ENCODE results near the gene ERC1.

The ERC1 gene

DNA sequence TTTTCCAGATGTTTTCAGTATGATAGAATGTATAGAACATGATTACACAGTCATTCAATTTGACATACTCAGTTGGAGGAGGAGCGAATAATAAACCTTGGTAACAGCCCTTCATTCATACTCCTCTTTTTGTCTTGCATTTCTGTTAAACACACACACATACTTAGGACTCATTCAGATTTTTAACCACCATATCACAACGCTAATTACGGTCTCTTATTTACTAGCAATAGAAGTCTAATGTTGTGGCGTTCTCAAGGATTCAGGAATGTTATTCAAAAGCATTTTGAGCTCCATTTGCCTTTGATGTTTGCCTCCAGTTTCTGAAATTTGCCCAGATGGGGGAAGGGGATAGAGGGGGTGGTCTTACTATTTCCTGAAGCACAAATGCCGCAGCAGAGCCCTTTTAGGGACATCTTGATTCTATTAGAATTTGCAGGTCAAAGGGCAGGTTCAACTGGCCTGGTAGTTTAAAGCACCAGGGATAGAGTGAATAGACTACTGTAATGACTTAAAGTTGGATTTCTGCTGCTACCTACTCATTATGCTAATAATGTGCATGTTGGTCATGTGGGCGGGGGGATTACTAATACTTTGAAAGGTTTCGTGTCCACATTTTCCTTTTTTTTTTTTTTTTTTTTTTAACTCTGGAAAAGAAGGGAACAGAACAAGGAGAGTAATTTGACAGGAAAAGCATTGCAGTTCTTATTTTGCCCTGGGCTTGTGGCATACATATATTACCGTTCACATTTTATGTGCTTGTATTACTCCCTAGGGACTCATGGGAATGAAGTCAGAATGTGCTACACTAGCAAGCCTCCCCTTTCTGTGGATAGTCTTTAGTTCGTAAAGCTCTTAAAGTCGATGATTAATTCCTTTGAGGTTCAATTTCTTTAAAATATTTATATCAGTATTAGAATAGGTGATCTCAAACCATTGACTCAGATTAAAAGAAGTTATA lies 376.6 kb downstream of the ERC1 start:
- no peak for DNase-seq

DNA sequence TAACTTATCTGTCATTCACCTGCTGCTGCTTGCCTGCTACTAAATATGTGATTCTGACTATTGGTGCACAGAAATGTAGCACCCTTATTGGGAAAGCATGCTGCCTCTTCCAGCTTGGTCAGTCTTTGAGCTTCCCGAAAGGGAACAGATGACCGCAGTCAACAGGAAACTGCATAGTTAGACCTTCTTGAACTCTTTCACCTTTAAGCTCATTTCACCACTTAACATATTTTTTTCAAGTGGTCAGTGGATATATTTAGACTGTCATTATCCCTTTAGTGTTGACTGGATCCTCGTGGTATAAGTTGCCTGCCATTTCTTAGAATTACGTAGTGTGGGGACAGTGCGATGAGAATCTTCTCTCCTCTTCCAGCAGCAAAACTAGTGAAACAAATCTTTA lies 378.4 kb downstream of the ERC1 start:
- no peak for DNase-seq

DNA sequence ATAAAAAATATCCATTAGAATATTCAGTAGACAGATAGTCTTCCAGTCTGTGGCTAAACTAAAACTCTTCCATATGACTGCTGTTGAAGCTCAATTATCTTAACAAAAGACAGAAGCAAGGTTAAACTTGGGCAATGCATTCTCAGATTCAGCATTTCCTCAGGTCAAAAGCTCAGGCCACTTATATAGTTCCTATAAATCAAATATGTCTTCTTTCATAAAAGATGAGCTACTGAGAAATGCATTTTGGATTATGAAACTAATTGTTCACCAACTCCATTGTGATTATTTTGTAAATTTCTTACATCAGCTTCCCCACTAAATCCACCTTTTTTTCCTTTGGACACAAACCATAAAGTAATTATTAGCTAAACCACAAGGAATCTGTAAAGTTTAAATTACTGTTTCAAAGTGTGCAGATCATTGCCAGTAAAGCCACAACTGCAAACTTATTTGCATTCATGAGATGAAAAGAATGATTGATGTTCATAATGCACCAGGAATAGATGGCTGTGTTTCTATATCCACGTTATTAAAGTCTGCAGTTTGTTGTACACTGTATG lies 379.0 kb downstream of the ERC1 start:
- no peak for DNase-seq

DNA sequence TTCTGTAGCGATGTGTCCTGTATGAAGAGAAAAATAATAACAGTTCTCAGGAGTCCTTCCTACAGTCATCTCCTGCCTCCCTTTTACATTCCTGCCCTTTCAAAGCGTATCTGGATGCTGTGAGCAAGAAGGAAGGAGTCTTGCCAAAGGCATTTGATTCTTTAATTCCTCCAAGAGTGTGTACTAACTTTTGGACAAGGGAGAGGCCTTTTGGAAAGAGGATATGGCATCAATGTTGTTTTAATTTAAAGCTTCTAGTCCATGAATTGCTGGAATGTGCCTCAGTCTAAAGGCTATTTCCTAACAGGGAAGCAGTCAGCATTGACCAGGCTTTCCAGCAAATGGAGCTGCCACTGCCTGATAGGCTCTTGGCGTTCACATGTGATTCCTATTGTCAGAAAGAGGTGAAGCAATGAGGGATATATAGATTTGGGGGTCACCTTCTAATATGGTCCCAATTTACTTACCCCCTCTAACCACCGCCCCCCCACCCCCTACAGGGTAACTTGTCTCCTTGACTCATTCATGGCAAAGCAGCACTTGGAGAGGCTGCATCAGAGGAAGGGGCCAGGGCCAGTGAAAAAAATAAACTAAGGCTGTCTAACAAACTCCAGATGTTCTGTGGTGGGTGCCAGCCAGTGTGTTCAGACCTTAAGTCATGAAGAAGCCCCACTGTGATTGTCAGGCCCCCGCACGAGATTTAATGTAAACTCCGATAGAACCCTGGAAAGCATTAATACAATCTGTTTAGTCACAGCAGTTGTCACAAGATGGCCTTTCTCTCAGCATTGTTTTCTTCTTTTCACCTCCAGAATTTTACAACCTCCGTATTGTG lies 383.1 kb downstream of the ERC1 start:
- DNase-seq = no peak

DNA sequence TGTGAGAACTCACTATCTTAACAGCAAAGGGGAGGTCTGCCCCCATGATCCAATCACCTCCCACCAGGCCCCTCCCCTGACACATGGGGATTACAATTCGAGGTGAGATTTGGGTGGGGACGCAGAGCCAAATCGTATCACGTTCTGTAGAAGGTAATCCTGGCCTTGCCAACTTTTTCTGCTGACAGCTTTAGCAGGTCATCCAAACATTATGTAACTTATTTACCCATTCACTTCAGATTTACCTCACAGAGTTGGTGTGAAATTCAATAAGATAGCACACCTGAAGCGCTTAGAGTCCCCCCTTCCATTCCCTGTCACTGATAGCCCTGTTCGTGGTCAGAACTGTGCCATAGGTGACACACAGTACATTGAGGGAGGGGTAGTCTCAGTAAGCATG lies 384.3 kb downstream of the ERC1 start:
- DNase-seq = no peak

DNA sequence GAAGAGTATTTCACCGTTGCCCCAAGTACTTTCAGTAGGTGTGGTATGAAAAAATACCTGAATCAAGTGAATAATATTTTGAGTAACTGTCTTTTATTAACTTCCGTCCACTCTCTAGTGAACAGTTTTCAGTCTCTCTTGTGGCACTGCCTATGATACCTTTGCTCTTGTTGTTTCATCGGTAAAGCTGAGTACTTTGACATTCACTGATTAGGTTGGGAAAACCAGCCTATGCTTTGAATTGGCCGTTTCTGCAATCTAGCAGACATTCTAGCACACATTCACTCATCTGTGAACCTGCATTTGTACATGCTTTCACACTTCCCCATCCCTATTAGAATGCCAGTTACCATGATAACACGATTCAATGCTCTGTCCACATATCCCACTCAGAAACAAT lies 386.1 kb downstream of the ERC1 start:
- DNase-seq = no peak

DNA sequence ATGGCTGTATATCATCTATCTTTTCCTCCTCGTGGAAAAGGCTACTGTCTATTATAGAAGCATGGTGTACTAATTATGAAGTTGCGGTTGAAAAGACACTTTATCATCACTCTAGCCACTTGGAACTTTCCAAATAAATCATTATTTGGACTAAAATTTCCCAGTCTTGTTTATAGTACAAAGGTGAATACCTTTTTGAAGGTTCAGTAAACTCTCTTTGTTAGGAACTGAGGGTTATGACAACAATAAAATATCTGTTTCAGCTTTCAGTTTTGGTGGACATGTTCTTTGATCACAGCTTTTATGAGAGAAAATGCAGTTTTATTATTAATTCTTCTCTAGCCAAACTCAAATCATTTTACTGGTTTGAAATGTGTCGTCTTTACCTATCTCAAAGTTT lies 386.7 kb downstream of the ERC1 start:
- DNase-seq = no peak

DNA sequence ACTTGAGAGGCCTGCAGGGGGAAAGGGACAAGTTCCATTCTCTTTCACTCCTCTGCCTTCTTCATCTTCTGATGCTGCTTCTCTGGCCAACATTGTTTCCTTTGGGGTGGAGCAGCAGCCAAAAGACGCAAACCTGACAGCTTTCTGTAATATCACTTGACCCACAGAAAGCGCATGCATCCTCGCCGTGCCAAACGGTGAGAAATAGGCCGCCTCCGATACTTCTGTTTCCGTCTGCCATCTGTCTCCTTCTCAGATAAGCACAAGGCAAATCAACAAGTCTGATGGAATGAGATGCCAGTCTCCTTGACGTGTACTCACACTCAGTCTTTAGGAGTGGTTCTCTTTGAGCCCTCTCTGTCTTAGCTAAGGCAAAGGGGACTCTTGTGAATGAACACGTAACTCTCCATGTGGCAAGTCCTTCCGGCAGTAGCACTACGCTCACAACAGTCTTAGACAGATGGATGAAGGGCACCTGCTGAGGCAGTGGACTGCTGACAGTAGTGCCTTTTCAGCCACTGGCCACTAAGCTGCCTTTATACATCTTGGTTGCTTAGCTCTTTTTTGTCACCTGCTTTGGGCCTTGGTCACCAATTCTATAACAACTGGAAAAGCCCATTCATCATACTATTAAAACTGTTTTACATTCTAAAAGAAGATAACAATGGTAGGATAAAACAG lies 389.3 kb downstream of the ERC1 start:
- DNase-seq = no peak

DNA sequence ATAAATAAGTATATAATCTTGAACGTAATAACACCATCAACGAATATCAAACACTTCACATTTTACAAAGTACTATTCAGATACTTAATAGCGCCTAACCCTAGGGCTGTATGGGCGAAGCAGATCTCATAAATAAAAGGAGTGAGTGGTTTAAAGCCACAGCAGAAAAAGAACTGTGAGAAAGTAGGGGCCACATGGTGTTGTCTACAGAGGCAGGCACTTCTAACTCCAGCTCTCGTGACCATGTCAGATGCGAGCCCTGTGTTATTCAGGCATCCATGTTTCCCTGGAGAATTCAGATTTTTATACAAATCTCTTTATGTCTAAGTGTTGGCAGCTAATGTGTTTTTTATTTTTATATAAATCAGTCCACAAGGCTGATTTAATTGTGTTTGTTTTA lies 391.1 kb downstream of the ERC1 start:
- no peak for DNase-seq

DNA sequence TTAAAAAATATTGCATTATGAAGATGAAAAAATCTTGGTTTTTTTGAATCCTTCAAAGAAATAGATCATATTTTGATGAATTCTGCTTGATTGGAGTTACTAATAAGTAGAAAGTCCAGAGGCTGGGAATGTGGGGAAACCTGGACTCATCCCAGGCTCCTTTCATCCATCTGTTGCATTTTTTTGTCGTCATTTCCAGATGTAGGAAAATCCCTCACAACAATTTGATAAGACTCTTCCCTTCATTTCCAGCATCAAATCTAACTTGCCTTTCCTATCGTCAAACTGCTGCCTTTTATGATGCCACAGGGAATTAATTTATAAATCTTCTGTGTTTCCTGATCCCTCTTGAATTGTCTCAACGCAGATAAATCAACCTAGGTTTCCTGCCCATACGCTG lies 391.8 kb downstream of the ERC1 start:
- no peak for DNase-seq

DNA sequence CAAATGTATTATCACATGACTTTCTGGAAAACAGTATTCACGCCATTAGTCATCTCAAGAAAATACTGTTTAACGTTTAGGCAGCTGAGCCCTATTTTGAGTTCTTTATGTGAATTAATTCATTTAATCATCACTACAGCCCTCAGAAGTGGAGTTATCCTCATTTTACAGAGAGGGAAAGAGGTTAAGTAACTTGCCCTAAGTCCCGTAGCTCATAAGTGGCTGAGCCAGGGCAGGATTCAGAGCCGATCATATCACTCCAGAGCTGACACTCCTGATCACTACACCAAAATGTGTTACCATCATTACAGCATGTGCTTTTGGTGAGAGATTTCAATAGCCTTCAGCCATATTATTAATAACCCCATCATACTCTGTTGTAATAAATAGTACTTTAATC lies 392.7 kb downstream of the ERC1 start:
- no peak for DNase-seq

DNA sequence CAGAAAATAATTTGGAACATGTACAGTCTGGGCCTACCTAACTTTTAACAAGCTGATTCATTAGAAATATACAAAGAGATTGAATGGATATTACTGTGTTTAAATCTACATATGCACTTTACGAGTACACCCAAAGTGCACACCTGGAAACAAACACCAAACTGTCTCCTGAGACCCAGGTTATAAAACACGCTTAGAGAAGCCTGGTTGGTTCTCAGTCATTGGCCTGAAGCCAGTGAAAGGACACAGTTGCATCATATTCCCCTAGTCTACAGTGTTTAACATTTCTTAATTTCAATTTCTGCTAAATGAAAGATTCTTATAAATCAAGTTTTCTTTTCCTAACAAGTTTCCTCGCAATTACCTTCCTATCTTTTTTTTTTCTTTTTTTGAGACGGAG lies 393.9 kb downstream of the ERC1 start:
- DNase-seq = no peak

DNA sequence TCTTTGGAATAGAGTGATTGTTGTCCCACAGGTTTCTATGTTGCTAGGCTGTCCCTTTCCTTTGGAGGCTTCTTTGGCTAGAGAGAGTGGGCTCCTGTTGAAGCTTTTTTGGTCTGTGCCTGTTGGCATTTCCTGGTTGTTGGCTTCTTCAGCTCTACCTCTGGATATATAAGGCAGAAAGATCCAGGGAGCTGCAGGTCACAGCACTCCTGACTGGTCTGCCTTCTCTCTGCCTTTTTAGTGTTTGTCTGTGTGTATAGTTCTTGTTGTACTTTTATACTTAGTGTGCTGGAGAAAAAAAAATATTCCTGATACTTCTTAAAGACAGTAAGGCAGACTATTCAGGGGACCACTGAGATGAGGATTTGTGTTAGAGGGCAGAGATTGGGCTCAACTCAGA lies 400.7 kb downstream of the ERC1 start:
- no peak for DNase-seq

DNA sequence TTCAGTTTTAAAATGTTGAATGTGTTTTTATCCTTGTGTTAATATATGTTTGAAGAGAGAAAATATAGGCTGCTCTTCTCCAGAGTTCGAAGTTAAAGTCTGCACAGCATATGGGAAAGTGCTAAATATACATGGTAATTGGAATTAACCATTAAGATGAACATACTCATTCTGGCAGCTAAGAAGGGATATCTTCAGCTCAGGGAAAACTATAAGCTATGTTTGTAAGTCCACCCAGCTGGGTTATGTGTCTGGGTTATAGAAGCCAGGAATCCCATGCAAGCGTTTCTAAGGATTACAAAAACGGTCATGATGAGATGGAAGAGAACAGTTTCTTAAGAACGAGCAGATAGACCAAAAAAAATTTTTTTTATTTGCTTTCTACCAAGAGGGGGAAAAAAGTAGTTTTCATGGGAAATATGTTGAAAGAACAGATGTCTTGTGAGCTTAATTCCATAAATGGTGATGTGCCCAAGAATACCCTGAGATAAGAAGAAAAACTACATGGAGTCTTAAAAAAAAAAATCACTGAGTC lies 404.5 kb downstream of the ERC1 start:
- DNase-seq = no peak

DNA sequence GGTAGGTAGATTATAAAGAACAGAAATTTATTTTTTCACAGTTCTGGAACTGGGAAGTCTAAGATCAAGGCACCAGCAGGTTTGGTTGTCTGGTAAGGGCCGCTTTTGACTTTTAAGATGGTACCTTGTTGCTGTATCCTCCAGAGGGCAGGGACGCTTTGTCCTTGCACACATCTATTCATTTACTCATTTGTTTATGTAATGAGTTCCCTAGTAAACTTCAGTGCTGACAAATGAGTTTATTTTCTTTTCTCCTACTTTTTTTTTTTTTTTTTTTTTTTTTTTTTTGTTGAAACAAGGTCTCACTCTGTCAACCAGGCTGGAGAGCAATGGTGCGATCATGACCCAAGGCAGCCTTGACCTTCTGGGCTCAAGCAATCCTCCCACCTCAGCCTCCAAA lies 407.6 kb downstream of the ERC1 start:
- DNase-seq = no peak

DNA sequence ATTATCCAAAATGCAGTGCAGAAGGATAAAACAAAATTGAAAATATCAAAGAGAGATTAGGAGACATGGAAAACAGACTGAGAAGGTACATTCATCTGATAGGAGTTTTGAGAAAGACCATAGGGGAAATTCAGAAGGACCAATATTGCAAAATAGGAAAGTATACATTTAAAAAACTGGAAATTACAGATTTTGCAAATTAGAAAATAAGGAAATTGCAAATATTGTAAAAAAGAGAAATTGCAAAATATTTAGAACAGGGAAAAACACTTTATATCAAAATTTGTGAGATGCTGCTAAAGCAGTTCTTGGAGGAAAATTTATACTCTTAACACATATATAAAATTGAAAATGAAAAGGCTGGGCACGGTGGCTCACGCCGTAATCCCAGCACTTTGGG lies 410.9 kb downstream of the ERC1 start:
- no peak for DNase-seq

DNA sequence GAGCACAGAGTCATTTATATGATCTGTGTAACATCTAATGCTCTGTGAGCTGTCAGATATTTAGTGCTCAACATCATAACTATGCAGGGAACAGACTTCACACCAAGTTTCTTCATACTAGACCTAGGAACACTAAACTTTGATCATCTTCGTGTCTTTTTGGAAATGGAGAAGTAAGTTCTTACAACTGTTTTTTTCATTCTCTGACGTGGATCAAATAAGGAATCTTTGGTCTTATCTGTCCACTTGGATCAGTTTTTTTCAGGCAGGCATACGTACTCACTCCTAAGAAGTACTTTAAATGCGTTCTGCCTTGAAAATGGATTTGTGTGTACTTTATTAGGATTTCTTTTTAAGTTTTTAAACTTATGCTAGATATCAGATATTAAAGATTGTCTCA lies 412.4 kb downstream of the ERC1 start:
- no peak for DNase-seq

DNA sequence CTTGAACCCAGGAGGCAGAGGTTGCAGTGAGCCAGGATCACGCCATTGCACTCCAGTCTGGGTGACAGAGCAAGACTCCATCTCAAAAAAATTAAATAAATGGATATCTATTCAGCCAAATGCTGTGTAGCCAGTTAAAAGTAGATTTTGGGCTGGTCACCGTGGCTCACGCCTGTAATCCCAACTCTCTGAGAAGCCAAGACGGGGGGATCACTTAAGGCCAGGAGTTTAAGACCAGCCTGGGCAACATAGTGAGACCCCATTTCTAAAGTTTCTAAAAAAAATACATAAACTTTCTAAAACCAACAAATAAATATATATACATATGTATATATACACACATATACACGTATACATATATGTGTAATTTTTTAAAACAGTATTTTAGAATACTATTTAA lies 414.6 kb downstream of the ERC1 start:
- no peak for DNase-seq

DNA sequence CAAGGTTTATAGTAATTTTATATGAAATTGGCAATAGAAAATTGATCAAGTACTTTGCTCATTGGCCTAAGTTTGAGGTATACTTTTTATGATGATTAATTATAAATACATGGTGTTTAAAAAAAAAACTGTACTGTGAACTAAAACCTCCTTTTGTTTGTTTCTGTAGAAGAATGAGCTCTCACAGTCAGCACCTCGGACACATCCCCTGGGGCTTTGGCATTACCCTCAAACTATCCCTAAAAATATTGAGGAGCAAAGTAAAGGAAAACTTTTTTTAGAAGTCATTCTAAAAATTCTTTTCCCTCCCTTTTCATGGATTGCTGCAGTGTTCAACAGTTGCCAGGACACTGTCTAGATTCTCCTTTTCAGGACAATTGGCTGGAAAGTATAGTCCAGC lies 419.8 kb downstream of the ERC1 start:
- DNase-seq = no peak

DNA sequence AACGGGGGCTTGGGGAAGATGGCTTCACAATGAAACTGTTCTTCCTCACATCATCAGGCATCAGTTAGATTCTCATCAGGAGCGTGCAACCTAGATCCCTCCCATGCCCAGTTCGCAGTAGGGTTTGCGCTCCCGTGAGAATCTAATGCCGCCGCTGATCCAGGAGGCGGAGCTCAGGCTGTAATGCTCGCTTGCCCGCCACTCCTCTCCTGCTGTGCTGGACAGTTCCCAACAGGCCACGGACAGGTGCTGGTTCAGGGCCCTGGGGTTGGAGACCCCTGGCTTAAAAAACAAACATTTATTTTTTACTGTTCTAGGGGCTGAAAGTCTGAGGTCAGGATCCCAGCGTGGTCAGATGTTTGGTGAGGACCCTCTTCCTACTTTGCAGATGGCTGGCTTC lies 422.9 kb downstream of the ERC1 start:
- no peak for DNase-seq

DNA sequence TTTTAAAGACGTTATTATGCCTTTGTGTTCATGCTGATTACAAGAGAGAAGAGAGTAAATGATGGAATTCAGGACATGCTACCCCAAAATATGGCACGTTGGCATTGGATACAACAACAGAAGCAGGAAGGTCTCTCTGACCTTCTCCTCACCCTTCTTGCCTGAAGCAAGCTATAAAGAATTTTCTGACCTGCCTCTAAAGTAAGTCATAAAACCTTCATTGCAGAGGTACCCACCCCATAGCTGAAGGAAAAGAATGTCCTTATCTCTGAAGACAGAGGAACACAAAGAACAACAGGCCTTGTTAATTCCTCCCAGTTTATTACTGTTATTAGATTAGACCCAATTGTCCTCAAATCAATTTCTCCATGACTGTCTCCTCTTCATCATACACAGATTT lies 427.1 kb downstream of the ERC1 start:
- no peak for DNase-seq

DNA sequence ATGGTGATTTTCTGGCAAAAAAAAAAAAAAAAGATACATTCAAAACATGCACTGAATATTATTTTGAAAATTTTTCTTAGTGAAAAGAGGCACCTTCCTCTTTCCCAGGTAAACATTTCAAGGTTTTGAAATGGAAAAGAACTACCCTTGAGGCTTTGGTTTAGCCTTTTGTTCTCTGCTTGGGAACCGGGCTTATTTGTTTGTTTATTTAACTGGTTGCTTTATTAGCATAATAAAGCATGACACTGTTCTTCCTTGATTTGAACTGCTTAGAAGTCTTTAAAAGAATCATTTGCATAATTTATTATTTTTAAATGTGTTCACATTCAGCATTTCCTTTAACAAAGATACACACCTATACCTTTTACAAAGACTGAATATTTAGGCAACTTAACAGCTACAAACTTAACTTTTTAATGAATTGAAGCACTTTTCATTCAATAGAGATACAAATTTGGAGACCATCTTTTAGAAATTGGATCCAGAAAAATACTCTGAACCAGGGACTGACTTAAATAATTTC lies 428.9 kb downstream of the ERC1 start:
- DNase-seq = no peak
